NCI-H2171 (cell line): ENCODE data around the gene CREM.

Experiments
- DNase-seq: peaks from one replicate; lab custom pipeline; 2025; lab: John Stamatoyannopoulos, UW

CREM gene

GRCh38 chr10:35135861-35136260, 9.2 kb downstream of the CREM start:
- DNase-seq, result no peak

DNA sequence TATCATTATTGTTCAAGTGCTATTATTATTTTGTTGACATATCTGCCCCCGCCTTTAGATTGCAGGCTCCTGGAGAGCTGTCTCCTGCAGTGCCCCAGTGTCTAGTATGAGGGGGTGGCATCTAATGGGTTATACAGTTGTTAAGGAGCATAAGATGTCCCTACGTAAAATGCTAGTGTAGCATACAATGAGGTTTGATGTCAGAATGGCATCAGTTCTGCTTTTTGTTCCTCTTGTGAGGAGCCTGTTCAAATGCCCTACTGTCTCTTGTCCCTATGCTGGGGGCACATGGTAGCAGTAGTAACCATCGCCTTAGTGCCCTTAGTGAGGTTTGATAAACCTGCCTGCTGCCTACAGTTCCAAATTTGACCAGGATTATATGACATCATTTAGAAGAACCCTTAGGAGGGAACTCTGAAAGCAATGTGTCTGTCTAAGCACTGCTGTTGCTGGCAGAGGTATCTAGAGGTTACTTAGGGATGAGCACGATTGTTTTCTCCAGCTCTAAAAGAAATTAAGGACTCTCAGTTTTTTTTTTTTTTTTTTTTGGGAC, 9.7 kb downstream of the CREM start:
- DNase-seq, result no peak

DNA sequence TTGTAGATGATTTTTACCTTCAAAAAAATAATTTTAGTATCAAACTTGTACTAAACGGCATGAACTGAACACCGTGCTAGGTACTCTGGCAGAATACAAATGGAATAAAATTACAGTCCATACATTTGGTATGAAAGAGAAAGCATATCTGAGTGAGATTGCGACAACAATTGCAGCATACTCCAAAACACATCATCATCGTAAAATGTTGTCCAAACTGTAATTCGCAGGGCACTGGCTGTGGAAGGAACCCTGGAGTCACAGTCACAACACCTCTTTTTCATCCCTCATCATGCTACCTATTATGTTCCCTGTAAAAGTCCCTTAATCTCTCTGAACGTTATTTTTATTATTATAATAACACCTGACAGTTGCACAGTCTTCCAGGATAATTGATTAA, 13.5 kb downstream of the CREM start:
- DNase-seq, result no peak

DNA sequence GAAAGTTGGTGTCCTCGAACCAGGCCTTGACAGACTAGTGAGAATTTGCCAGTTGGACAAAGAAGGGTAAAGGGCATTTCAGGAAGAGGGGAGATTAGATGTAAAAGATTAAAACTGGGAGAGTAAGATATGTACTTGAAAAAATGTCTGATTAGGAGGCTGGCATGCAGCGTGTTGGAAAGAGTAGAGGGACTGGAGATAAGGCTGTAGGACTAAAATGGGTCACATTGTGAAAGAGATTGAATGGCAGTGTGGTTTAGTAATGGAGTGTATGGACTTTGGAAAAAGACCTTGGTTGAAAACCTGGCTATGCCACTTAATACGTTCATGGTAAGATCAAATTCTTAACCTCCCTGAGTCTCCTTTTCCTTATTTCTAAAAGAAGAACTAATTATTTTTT, 14.1 kb downstream of the CREM start:
- DNase-seq, result no peak

DNA sequence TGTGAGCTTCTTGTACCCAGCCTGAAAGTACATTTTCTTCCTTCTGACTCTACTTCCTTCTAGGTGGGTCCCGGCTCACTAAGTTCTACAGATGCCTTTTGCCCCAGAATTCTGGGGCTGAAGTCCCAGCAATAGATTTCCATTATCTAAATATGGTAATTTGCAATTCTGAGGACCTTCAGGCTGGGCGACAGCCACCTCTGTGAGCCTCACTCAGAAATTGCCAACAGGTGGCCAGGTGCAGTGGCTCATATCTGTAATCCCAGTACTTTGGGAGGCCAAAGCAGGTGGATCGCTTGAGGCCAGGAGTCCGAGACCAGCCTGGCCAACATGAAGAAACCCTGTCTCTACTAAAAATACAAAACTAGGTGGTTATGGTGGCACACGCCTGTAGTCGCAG, 23.7 kb downstream of the CREM start:
- no peak for DNase-seq

GRCh38 chr10:35152992-35153391, 26.3 kb downstream of the CREM start:
- no peak for DNase-seq

GRCh38 chr10:35153716-35154115, 27.1 kb downstream of the CREM start:
- DNase-seq, result no peak

GRCh38 chr10:35160743-35161142, 34.1 kb downstream of the CREM start:
- DNase-seq, result no peak

DNA sequence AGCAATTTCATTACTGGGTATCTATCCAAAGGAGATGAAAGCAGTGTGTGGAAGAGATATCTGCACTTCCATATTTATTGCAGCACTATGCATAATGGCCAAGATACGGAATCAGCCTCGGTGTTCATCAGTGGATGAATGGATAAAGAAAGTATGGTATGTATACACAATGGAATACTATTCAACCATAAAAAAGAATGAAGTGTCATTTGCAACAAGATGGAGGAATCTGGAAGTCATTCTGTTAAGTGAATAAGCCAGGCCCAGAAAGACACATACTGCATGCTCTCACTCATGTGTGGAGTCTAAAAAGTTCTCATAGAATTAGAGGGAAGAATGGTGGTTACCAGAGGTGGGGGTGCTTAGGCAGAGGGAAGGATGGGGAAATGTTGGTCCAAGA, 35.3 kb downstream of the CREM start:
- no peak for DNase-seq

DNA sequence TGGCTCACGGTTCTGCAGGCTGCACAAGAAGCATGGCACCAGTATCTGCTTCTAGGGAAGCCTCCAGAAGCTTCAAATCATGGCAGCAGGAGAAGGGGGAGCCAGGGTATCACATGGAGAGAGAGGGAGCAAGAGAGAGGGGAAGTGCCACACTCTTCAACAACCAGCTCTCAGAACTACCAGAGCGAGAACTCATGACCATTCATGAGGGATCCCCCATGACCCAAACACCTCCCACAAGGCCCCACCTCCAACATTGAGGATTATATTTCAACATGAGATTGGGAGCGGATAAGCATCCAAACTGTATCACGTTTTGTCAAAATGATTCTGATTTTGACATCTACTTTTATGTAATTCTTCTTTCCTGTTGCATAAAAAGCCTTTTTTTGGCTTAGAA, 38.5 kb downstream of the CREM start:
- no peak for DNase-seq

DNA sequence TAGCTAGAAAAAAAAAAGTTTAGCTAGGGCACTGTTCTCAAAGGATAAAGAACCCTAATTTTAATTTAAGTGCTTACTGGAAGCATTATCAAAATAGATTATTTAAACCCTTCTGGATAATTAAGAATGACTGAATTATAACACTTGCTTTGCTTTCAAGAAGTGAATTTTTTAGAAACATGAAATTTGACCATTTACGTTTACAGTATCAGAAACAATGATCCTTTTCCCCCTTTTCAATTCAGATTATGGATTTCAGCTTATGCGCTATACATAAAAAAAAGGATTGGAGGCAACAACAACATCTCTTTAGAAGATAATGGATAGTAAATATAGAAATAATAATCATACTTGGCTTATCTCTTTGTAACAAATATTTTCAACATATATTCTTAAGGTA, 39.2 kb downstream of the CREM start:
- DNase-seq, result no peak

DNA sequence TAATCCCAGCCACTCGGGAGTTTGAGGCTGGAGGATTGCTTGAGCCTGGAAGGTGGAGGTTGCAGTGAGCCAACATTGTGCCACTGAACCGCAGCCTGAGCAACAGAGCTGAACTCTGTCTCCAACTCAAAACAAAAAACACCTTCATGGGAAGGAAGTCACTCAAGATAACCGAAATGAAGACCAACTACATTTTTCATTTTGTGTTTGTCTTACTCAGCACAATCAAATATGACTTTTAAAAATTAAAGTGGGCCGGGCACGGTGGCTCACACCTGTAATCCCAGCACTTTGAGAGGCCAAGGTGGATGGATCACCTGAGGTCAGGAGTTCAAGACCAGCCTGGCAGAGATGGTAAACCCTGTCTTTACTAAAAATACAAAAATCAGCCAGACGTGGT, 40.0 kb downstream of the CREM start:
- DNase-seq, result no peak

- DNase-seq, result no peak
Observed at GRCh38 chr10:35167342-35167741, 40.7 kb downstream of the CREM start.

- DNase-seq, result no peak
Observed at GRCh38 chr10:35172146-35172545, 45.5 kb downstream of the CREM start.

GRCh38 chr10:35172574-35172973, 45.9 kb downstream of the CREM start:
- no peak for DNase-seq

- DNase-seq, result no peak
Observed at GRCh38 chr10:35178331-35178730, 51.7 kb downstream of the CREM start.

- DNase-seq, result no peak
Observed at GRCh38 chr10:35182631-35183510, 56.2 kb downstream of the CREM start.

- DNase-seq, result no peak
Observed at GRCh38 chr10:35184527-35185171, 58.0 kb downstream of the CREM start.

DNA sequence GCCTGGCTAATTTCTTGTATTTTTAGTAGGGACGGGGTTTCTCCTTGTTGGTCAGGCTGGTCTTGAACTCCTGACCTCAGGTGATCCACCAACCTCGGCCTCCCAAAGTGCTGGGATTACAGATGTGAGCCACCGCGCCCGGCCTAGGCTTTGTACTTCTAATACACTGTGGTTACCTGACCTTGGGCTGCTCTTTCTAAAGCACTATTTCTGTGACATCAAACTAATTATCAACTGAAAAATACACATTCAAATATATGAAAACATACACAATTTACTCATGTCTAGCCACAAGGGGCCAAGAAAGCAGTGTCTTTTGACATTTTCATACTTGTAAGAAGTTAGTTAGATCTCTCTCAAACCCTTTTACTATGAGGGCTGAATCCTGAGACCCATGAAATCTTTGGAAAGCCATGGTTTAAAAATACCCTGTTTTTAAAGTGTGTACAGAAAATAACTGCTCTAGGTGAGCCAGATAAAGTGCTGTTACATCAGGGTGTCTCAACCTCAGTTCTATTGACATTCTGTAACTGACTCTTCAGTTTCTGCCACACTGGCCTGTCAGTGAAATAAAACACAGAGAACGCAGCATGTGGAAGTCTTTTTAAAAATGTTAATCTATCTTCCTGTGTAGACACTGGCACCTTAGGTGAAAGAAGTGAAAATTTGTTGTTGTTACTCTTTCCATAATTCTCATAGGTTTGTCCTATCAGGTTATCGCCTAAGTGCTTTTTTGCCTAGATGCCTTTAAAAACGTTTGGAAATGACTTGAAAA, 58.8 kb downstream of the CREM start:
- no peak for DNase-seq

DNA sequence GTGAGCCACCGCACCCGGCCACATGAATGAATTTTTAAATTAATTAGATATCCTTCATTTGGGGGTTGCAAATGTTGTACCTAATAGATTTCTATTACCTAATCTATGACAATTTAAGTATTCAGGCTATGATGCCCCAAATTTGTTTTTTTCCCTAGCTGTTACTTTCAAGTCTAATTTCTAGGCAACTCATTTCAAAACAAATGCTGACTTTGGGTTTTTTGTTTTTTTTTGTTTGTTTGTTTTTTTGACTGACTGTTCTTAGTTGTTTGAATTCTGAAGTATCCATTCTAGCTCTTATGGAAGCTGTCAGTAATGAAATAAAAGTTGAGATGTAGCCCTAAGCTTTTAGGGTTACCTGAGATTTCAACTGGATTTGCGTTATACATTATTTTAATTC, 62.3 kb downstream of the CREM start:
- no peak for DNase-seq

- no peak for DNase-seq
Observed at GRCh38 chr10:35191523-35191922, 64.9 kb downstream of the CREM start.

GRCh38 chr10:35192645-35193249, 66.1 kb downstream of the CREM start:
- no peak for DNase-seq
